Right atrium auricular region (tissue), 2 donors: Measurements from ENCODE around the gene DNASE2. TPM values are rescaled to one million over a fixed set of nuclear protein-coding genes. Genes with fewer than 3 reads are reported as not detected.

ENCODE experiments used
- DNase-seq: peaks from one replicate; pipeline ENCODE4 v3.0.0-alpha.2; 2019; ENCODE audit warnings: low spot score
- H3K27ac ChIP-seq, 2 donors: fragments of 200-600 bp; sonication (generic); 1 replicate in 1 of 2; 2 replicates in 1 of 2; pipeline ENCODE4 v1.5.1; 2016 to 2019
- H3K27me3 ChIP-seq, 2 donors: fragments of 200-600 bp; sonication (generic); one replicate each; pipeline versions ENCODE4 v1.5.1 to v1.6.0; 2017 to 2019
- H3K36me3 ChIP-seq: fragments of 200-600 bp; sonication (generic); one replicate; pipeline ENCODE4 v1.5.1; 2016
- H3K4me1 ChIP-seq, 2 donors: fragments of 200-600 bp; sonication (generic); one replicate each; pipeline versions ENCODE4 v1.5.1 to v1.6.0; 2017 to 2019
- H3K4me3 ChIP-seq, 2 donors: fragments of 200-600 bp; sonication (generic); 1 replicate in 1 of 2; 2 replicates in 1 of 2; pipeline ENCODE4 v1.5.1; 2017 to 2019; ENCODE audit warnings: mild to moderate bottlenecking in 1 of 2, moderate library complexity in 1 of 2
- H3K9me3 ChIP-seq, 2 donors: fragments of 200-600 bp; sonication (generic); one replicate each; pipeline ENCODE4 v1.5.1; 2019
- total RNA-seq, 2 donors: library from RNA; depleted of rRNA; stranded (reverse); fragments of >200 nt; gene quantifications; one replicate each; pipeline ENCODE4 v1.1.0, GENCODE V29; 2016
- TF ChIP-seq, protein P1 (sequence below), 2 donors: fragments of 200-600 bp; sonication (generic); IDR thresholded peaks; one replicate each; pipeline ENCODE4 v1.5.1; 2019; ENCODE audit warnings: antibody characterized with exemption in 2 of 2

Gene DNASE2
- total RNA-seq, 2 donors from 2014 or later = 24.2 to 24.9 TPM

DNA sequence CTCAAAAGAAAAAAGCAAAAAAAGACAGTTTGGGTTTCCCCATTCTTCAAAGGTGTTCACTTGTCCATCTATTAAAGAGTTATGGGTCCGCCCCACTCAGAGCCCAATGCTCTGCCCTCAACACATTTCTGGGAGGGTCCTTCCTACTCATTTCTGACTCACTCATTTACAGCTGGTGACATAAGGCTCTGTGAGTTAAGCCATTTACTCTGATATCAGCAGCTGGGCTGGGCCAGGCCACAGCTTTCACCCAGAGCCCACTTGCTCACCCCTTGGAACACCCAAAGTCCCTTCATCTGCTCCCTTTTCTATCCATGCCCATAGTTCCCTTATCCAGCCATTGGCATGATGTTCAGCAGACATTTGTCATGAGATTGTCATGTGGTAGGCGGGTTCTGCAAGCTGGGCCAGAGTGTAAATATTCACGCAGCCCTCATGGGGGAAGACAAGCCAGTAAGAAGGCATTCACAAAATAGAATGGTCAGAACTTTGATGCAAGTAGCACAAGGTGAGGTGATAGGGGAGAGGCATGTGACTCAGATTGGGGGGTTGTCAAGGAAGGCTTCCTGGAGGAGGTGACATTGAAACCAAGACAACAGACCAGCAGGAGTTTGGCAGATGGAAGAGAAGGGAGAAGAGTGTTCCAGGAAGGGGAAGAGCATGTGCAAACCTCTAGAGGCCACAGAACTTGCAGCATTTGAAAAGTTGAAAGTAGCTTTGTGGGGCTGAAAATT lies 37.1 kb downstream of the DNASE2 start:
- Histone ChIP-seq H3K36me3 (no peaks in the 10 kb centered on the region), H3K4me1 (peaks cover 0 to 21% of the 10 kb centered on the region in 2 donors), H3K27me3 (peaks cover 19 to 28% of the 10 kb centered on the region in 2 donors), H3K9me3 (no peaks in the 10 kb centered on the region), H3K27ac (no peak overlapping the region), H3K4me3 (no peak overlapping the region)
- DNase-seq = no peak
- TF ChIP-seq, protein P1, sequence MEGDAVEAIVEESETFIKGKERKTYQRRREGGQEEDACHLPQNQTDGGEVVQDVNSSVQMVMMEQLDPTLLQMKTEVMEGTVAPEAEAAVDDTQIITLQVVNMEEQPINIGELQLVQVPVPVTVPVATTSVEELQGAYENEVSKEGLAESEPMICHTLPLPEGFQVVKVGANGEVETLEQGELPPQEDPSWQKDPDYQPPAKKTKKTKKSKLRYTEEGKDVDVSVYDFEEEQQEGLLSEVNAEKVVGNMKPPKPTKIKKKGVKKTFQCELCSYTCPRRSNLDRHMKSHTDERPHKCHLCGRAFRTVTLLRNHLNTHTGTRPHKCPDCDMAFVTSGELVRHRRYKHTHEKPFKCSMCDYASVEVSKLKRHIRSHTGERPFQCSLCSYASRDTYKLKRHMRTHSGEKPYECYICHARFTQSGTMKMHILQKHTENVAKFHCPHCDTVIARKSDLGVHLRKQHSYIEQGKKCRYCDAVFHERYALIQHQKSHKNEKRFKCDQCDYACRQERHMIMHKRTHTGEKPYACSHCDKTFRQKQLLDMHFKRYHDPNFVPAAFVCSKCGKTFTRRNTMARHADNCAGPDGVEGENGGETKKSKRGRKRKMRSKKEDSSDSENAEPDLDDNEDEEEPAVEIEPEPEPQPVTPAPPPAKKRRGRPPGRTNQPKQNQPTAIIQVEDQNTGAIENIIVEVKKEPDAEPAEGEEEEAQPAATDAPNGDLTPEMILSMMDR (IDR thresholded peaks at IDR 0.05) = no peak

DNA sequence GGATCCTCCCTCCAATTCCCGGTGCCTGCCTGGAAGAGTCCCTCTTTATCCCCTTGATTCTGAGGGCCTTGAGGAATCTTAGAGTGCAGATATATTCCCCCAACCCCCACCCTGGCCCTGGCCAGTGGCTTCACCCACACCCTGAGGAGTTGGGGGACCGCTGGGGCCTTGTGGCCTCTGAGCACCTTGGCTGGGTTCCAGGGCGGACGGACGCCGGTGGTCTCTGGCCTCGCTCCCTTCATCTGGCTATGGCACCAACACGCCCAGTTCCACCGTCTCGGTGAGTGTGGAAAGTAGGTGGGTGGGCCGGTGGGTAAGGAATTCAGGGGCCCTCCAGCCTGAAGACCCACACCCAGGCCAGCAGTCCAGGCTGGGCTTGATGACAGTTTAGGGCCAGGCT lies 37.9 kb downstream of the DNASE2 start:
- no peaks in the 10 kb centered on the region for H3K36me3 ChIP-seq
- H3K9me3 ChIP-seq = no peaks in the 10 kb centered on the region
- H3K27ac ChIP-seq = no peak overlapping the region
- H3K27me3 ChIP-seq = peaks cover 27 to 36% of the 10 kb centered on the region in 2 donors
- no peak overlapping the region for H3K4me3 ChIP-seq
- no peak for DNase-seq
- TF ChIP-seq, protein P1 (IDR thresholded peaks at IDR 0.05) = no peak
- peaks cover 0 to 27% of the 10 kb centered on the region in 2 donors for H3K4me1 ChIP-seq

DNA sequence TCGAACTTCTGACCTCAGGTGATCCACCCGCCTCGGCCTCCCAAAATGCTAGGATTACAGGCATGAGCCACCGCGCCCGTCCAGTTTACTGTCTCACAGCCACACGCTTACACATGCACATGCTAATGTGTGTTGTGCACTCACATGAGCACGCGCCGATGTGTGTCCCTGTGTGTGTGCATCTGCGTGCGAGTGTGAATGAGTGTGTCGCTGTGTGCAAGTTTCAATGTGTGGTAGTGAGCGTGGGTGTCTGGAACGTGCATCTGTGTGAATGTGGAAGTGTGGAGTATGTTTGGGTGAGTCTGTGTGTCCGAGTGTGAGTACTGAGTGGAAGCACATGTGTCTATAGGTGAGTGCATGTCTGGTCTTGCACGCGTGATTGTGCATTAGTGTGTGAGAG lies 38.7 kb downstream of the DNASE2 start:
- Histone ChIP-seq H3K9me3 (no peaks in the 10 kb centered on the region), H3K4me1 (peaks cover 0 to 27% of the 10 kb centered on the region in 2 donors), H3K27me3 (peaks cover 28 to 36% of the 10 kb centered on the region in 2 donors), H3K36me3 (no peaks in the 10 kb centered on the region), H3K27ac (no peak overlapping the region), H3K4me3 (no peak overlapping the region)
- TF ChIP-seq, protein P1 (IDR thresholded peaks at IDR 0.05) = no peak
- no peak for DNase-seq

DNA sequence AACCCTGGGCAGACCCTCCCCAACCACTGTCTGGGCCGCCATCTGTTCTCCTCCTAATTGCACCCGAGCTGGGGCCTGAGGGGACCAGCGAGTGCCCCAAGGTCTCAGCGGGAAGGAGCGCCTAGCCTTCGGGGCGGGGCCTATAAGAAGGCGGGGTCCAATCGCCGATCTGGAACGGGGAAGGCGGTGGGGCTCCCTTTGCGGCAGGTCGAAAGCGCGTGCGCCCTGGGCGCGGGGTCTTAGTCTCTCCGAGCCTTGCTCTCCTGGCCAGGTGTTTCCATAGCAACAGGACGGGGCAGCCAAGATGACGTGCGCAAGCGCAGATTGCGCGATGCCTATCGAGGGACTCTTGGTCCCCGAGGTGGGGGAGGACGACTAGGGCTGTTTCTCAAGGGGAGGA lies 40.2 kb downstream of the DNASE2 start:
- H3K4me3 ChIP-seq = peak overlapping the region in 1 of 2 donors; percentile 35
- peaks cover 31 to 41% of the 10 kb centered on the region in 2 donors for H3K27me3 ChIP-seq
- H3K36me3 ChIP-seq = no peaks in the 10 kb centered on the region

DNA sequence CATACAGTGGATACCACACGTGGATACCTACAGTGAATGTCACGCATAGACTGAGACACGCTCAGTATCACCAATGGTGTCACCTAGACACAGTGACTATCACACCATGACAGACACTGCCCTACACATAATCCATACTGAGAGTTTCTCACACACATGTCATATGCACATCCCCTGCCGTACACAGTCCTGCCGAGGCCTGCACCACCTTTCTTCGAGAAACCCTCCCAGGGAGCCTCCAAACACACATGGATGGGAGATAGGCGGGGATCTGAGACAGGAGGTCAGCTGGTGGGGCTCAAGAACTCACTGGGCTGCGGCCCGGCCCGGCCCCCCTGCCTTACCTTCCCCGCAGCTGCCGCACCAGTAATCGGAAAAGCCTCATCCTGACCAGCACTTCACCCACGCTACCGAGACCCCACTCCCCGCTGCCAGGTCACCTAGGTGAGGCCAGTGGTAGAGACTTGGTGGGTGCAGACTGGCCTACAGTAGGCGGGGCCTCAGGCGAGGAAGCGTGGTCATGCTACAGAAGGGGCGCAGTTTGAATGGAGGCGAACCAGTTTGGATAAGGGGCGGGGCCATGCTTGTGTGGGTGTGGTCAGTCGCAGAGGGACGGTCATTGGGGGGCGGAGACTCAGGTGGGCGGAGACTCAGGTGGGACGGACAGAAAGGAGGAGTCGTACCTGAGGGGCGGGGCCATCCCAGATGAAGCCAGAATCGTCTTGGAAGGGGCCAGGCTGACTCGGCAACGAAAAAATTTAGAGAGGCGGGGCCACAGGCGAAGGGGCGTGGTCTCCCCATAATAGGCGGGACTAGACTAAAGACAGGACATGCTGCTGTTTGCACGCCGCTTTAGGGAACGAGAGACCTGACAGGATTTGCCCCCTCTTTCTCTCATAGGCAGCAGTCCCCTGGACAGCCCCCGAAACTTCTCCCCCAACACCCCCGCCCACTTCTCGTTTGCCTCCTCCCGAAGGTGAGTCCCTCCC lies 40.9 kb downstream of the DNASE2 start:
- no peaks in the 10 kb centered on the region for H3K36me3 ChIP-seq
- TF ChIP-seq, protein P1 (IDR thresholded peaks at IDR 0.05) = no peak
- H3K27ac ChIP-seq = no peak overlapping the region
- DNase-seq = no peak
- H3K27me3 ChIP-seq = peaks cover 31 to 48% of the 10 kb centered on the region in 2 donors
- peaks cover 0 to 22% of the 10 kb centered on the region in 2 donors for H3K4me1 ChIP-seq
- H3K9me3 ChIP-seq = no peaks in the 10 kb centered on the region
- peak overlapping the region in 1 of 2 donors; percentile 35 for H3K4me3 ChIP-seq

More for the DNA sequence above, 40.2 kb downstream of the DNASE2 start:
- Histone ChIP-seq H3K9me3 (no peaks in the 10 kb centered on the region), H3K27ac (no peak overlapping the region), H3K4me1 (peaks cover 0 to 22% of the 10 kb centered on the region in 2 donors)
- DNase-seq = no peak
- TF ChIP-seq, protein P1 (IDR thresholded peaks at IDR 0.05) = no peak
